Stimulated activated CD4-positive, alpha-beta T cell treated with anti-CD3 and anti-CD28 coated beads, Interleukin-12 subunit alpha, Interleukin-12 subunit beta, amount 100 ng/mL, for 24 hours (primary cell): ENCODE data around the gene RAB31.
A peak's percentile ranks its signal among the peaks of the same experiment; 100 is the strongest.
"Not testable (repeated sequence)": the region's sequence is repeated elsewhere in the genome, so short reads cannot be mapped to it uniquely, and the experiment has no call there.

ENCODE experiments used
- DNase-seq, 2 experiments: peaks; one replicate each; pipeline ENCODE4 v3.0.0-alpha.2; 2020; ENCODE audit warnings: low read depth in 2 of 2

Gene RAB31

DNA sequence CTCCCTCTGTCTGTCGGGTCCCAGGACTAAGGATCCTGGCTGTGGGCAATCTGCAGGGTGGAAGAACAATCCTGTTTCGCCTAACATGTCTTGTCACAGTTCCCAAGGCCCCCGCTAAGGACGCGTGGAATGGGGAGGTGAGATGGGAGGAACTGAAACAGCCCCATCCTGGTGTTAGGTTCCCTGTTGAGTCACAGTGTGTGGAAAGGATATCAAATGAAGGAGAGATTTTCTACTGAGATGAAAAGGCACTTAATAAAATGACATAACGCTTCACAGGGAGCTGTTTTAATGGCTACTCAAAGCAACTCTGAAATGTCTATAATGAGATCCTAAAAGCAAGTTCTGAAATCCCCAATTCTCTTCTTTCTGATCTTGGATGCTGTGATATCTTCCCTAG lies 52.5 kb downstream of the RAB31 start:
- DNase-seq, result no peak

DNA sequence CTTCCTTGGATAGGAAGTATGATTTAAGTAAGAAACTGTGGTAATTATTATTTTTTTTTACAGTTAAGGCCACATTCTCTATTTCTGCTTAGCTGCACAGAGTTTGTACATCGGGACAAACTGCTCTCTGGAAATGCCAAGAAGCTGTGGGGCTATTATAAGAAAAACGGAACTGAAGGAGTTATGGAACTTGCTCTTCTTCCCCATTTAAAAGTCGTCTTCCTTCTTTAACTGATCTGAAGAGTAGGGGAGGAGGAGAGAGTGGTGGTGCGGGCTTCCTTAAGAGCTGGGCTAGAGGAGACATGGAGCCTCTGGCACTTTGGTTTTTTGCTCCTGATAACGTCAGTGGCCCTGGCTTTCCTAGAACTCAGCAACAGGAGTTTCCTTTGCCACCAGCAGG lies 54.4 kb downstream of the RAB31 start:
- DNase-seq, result no peak

DNA sequence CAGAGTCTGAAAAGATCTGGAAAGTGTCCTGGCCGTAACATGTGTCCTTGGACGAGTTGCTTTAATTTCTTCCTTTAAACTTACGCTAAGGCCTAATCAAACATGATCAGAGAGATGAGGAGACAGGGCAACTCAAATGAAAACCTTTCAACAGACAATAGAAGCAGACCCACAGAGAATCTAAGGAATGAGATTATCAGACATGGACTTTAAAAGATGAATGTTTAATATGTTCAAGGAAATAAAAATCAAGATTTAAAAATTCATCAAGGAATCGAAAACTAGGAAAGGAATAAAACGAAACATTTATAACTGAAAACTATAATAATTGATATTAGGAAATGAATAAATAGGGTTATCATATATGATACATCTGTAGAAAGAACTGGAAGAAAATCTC lies 55.1 kb downstream of the RAB31 start:
- no peak for DNase-seq

DNA sequence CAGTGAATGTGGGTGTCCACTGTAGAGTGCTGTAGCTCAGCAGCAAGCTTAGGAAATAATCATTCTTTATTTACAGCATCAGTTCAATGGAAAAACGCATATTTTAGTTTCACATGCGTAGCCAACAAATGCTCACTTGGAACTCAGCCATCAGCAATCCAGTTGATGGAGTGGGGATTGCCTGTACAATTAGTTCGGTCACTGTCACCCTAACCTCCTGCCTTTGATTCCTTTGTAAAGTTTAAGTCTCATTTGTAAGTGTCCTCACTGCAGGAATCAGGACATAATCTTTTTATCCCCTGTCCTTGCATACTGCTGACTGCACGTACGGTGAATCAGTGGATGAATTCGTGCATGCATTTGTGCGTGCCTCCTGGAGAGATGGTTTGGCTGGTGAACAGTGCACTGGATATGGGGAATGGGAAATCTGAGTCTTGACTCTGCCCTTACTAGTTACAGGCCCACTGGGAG lies 55.9 kb downstream of the RAB31 start:
- DNase-seq, result no peak

DNA sequence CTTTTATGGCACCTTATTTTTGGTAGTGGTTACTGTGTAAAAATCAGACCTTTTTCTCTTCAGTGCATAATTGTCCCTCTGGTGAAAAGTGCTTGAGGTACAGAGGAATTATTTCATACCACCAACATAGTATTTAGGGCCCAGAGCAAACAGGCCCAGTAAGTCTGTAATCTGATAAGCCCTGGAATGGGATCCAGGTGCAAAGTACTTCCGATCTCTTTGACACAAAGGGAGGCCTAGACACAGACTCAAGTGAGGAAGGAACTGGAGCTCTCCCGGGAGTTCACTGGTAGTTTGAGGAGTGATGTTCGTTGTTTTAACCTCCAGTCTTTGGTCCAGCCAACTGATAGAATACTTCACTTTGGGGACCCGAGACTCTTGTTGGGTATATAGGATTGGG lies 57.4 kb downstream of the RAB31 start:
- DNase-seq, result no peak

DNA sequence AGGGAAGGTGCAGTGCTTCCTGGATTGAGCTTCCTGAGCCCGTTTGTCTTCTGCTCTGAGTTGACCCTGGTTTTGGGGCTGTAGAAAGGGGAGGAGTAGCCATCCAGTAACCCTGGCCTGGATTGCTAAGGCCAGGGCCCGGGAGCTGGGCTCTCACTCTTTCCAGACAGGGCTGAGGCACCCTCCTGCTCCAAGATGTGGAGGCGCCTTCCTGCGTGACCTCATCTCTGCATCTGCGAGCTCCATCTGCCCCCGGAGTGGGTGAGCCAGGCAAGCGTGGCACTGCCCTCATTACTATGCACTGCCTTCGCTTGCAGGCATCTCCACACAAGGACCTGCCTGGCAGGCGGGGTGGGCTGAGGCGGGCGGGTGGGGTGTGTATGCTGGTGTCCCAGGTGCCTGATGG lies 58.0 kb downstream of the RAB31 start:
- no peak for DNase-seq

DNA sequence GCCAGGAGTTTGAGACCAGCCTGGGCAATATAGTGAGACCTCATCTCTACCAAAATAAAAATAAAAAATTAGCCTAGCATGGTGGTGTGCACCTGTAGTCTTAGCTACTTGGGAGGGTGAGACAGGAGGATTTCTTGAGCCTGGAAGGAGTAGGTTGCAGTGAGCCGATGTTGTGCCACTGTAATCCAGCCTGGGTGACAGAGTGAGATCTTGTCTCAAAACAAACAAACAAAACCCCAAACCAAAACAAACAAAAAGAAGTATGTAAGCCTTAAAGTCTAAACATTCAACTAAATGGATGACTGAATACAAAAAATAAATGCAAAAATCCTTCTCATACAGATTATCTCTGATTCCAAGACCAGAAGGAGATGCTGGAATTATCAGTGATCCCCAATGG lies 58.6 kb downstream of the RAB31 start:
- no peak for DNase-seq

DNA sequence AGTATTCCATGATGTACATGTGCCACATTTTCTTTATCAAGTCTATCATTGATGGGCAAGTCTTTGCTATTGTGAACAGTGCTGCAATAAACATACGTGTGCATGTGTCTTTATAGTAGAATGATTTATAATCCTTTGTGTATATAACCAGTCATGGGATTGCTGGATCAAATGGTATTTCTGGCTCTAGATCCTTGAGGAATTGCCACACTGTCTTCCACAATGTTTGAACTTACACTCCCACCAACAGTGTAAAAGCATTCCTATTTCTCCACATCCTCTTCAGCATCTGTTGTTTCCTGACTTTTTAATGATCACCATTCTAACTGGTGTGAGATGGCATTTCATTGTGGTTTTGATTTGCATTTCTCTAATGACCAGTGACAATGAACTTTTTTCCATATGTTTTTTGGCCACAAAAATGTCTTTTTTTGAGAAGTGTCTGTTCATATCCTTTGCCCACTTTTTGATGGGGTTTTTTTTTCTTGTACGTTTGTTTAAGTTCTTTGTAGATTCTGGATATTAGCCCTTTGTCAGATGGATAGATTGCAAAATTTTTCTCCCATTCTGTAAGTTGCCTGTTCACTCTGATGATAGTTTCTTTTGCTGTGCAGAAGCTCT lies 60.1 kb downstream of the RAB31 start:
- DNase-seq, result not testable (repeated sequence)

DNA sequence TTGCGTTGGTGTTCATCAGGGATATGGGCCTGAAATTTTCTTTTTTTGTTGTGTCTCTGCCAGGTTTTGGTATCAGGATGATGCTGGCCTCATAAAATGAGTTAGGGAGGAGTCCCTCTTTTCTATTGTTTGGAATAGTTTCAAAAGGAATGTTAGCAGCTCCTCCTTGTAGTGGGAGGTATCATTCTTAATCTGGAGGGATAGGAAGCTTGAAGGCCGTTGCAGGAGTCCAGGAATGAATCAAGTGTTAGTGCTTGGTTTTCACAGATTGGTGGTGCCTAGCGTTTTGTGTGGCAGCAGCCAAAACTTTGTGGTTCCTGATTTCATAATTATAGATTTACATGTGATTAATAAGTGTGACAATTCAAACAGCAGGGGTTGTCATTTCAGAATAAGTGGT lies 62.0 kb downstream of the RAB31 start:
- DNase-seq, result not testable (repeated sequence)

DNA sequence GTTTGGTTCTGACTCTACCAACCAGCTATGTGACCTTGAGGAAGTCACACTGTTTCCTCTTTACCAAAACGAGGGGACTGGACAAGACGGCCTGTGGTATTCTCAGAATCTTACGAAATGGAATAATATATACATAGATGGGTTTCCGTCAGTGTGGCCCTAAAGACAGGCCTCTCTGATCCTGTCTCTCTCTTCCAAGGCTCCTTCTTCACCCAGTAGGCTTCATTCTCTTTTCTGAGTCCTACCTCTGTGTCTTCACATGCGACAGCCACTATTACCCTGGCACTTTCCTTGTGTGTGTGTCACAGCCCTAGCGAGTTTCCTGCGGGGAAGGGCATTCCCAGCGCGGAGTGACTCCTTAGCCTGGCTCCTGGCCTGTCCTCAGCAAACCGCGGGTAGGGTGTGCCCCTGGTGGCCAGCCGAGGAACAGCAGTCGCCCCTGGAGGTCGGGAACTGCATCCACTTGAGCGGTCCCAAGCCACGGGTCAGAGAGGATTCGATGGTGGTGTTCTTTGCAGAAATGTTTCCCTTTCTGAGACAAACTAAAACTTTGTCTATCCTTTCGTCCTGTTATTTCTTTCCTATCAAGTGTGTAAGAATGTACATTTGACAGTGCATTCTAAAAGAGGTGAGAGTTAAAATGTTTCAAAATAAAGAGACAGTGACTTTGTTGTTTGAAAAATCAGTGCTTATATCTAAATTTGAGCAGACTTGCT lies 63.3 kb downstream of the RAB31 start:
- peak in 1 of 2 experiments; percentile 62 for DNase-seq

DNA sequence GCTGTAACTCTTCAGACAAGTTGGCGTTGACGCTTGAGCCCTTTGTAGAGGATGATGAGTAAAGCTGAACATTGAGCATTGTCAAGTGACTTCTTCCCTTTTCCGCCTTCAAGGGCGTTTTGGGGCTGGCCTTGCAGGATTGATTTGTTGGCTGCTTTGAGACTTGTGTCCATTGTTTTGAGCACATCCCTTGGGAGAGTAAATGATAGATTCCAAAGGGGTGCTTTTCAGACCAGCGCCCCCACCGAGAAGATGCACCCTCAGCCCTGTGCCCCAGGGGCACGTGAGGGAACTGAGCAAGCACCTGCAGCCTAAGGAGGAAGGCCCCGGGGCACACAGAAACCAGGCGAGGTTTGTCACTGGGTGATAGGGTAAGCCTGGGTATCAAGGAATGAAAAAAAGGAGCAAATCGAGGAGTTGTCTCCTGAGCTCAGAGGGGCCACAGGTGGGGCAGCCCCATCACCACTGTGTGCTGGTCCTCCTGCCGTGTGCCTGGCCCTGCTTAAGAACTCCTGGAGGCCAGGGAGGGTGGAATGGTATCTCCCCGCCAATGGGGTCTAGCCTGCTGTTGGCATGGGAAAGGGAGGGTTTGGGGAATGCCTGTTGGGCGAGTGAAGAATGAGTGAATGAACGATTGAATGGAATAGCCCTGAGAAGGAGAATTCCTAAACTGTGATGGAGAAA lies 64.0 kb downstream of the RAB31 start:
- DNase-seq, result no peak

DNA sequence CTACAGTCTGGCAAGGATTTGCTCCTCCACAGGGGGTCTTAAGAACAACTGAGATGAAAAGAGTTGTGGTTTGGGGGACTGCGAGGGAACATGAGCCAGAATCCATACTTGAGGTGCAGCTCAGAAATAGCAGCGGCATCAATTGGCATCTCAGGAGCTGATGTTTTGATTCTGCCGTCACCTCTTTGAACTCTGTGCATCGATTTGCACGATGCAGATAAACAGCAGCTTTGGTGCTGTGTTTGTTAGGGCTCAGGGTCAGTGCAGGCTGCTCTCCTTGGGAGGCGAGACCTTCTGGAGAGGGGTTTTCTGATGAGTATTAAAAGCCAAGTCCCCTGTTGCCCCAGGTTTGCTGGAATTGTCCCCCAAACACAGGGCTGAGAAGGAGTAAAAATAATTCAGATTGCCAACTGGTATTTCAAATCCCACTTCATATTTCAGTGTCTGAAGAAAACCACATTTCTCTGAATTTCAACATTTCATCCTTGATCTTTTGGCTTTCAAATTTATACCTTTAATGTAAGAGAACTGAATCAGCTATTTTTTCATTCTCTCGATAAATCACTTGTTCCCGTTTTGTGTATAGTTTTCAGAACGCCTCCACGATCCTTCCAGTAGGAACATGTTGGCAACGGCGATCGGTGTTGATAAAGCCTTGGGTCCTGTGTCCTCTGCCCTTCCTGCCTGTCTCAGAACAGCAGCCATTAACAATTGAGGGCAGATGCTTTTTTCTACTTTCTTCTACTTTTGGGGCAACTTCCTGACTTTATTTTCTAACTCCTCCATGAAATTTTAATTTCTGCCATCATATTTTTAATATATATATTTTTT lies 65.0 kb downstream of the RAB31 start:
- DNase-seq, result no peak

DNA sequence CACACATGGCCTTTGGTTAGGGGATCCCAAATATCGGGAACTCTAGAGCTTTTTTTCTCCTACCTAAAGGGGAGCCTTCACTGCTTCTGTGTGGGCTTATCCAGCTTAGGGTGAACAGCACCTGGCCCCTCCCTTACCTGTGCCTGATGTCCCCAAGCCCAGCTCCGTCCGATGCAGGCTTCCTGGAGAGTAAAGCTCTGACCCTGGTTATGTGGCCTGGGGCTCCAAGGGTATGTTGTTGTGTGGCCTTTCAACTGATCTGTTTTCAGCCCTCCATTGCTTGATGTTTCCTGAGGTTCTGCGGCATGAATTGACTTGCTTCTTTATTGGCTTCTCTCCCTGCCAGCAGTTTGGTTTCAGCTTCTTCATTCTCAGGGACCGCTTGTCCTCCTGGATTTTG lies 66.0 kb downstream of the RAB31 start:
- no peak for DNase-seq

DNA sequence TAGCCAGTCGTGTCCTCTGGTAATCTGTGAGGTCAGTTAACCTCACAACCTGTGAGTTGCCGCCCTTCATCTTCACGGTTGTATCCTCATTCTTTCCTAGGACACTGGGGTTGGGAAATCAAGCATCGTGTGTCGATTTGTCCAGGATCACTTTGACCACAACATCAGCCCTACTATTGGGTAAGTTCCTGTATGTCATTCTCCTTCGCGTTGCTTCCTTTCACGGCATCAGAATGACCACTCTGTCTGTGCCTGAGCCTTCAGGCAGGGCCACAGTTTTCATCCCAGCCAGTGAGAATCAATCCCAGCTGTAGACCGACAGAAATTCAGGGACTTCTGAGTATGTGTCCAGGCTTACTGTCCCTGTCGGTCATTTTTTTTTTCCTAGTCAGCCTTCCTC lies 67.1 kb downstream of the RAB31 start:
- no peak for DNase-seq

DNA sequence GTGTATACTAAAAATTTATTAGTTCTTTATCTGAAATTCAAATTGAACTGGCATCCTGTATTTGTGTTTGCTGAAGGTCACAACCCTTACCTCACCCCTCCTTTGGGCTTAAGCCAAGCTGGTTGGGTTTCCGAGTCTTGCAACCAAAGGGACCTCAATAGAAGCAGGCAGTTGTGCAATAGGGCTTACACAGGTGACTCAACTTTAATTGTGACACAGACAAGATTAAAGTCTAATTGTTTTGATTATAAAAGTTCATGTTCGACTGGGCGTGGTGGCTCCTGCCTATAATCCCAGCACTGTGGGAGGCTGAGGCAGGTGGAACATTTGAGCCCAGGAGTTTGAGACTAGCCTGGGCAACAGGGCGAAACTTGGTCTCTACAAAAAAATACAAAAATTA lies 71.5 kb downstream of the RAB31 start:
- DNase-seq, result no peak

DNA sequence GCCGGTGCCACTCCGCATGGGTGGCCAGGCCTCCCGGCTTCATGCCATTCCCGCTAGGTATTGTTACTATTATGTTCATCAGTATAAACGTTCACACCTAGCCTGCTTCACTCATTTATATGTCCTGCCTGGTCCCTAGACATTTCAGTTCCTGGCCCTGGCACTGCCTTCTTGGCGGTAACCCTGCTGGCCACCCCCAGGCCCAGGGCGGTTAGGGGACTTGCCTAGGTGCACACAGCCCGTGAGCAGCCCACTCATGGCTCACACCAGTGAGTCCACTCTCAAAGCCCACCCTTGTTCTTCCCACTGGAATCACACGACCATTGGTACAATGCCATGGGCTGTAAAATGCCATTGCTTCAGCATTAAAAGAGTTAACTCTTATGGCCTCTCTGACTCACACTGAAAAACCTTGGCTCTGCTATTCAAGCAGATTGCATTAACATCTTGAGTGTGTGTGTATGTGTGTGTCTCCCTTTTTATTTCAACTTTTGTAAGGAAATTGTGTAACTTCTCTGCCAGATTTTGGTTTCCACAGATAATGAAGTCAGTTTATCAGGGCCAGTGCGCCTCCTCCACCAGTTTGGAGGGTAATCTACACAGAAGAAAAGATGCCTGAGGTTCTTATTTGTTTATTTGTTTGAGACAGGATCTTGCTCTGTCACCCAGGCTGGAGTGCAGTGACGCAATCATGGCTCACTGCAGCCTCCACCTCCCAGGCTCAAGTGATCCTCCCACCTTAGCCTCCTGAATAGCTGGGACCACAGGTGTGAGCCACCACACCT lies 74.2 kb downstream of the RAB31 start:
- DNase-seq, result no peak

DNA sequence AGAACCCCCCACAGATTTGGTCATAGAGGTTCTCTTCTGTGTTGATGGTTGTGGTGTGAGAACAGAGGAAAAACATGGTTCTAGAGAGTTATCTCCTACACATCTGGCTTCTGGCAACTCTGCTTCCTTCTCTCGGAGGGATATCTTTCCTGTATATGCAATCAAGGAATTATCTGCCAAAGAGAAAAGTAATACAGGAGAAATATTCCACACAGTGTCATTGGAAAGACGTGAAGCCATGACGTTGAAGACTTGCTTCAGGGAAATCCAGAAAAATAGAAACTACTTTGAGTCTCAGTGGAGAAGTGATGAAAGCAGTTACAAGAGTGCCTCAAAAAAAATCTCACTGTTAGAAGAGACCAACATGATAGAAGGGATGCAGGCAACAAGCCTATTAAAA lies 78.5 kb downstream of the RAB31 start:
- no peak for DNase-seq

DNA sequence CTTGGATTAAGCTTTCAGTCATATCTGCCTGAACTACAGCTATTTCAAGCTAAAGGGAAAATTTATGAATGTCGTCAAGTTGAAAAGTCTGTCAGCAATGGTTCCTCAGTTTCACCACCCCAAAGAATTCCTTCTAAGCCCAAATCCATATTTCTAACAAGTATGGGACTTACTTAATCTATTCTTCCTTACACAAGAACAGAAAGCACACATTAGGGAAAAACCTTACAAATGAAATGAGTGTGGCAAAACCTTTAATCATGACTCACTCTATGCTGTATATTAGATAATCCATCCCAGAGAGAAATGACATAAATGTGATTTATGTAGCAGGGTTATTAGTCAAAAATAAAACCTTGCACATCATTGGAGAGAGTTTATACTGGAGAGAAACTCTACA lies 78.9 kb downstream of the RAB31 start:
- no peak for DNase-seq

DNA sequence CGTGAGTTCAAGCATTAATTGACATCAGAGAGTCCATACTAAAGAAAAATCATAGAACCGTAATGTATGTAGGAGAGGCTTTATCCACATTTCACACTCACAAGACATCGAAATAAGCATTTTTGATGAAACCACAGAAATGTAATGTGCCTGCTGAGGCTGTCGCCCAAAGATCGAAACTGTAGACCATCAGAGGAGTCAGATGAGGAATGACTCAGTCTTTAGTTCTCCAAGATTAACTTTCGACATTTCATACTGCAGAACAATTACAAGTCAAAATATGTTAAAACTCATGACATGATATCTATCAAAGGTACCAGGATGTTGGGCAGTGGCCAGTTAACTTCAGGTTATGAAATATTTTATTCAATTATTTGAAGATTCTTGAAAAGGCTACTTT lies 79.6 kb downstream of the RAB31 start:
- no peak for DNase-seq

DNA sequence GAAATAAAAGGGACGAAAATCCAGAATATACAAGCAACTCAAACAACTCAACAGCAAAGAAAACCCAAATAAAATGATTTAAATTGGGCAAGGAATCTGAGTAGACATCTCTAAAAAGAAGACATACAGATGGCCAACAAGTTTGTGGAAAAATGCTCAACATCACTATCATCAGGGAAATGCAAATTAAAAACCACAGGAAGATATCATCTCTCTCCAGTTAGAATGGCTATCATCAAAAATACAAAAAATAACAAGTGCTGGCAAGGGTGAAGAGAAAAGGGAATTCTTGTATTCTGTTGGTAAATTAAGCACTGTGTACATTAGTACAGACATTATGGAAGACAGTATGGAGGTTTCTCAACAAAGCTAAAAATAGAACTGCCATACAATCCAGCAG lies 80.0 kb downstream of the RAB31 start:
- no peak for DNase-seq

DNA sequence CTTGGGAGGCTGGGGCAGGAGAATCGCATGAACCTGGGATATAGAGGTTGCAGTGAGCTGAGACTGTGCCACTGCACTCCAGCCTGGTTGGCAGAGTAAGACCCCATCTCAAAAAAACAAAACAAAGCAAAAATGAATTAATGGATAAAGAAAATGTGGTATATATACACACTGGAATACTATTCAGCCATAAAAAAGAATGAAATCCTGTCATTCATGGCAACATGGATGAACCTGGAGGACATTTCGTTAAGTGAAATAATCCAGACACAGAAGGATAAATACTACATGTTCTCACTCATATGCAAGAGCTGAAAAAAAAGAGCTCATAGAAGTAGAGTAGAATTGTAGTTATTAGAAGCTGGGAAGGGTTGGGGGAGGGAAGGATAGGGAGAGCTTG lies 80.8 kb downstream of the RAB31 start:
- DNase-seq, result no peak
